Measurements from ENCODE around the gene NAV2.
A peak's percentile ranks its signal among the peaks of the same experiment; 100 is the strongest.
"Not testable (repeated sequence)": the region's sequence is repeated elsewhere in the genome, so short reads cannot be mapped to it uniquely, and the experiment has no call there.

The NAV2 gene

DNA sequence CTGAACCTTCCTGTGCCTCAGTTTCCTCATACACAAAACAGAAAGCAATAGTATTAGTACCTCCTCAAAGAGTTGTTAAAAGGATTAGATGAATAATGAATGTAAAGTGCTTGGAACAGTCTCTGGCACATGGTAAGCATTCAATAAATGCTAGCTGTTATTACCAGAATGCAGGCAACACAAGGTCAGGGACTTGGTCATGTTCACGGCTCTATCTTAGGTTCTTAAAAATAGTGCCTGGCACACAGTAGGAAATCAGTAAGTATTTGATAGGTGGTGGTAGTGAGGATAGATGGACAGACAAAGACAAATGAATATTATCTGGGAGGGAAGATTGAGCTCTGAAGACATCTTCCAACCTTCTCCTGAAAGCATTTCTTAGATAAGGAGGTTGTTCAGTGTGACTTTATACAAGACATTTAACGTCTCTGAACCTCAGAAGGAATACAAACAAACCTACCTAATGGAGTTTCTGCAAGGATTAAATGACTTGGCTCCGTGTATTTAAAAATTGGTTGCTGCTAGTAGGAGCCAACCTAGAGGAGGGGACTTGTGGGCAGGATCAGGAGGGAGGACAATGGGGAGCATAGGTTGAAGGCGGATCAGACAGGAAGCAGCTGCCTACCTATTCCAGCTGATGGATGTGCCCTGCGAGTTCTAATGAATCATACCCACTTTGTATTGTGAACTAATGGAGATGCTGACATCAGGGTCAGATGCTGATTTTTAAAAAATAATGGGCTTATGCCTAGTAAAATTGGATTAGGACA lies 353.6 kb downstream of the NAV2 start:
- DNase-seq = peak in 2 of 56 donors; percentile 16 to 29

DNA sequence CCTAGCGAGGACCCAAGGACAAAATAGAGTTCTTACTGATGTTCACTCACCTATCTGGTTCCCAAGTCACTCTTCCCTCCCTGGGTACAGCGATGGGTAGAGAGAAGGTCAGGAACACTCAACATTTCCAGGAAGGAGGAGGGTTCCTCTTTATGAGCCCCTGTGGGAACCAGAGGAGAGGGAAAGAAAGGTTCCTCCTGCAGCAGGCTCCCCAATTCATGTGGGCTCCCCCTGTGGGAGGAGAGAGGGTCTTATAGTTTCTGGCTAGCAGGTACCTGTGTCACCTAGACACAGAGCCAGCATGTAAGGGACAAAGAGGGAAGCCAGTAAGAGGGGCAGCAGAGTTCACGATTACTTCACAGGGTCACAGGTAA lies 354.1 kb downstream of the NAV2 start:
- no peak for DNase-seq

DNA sequence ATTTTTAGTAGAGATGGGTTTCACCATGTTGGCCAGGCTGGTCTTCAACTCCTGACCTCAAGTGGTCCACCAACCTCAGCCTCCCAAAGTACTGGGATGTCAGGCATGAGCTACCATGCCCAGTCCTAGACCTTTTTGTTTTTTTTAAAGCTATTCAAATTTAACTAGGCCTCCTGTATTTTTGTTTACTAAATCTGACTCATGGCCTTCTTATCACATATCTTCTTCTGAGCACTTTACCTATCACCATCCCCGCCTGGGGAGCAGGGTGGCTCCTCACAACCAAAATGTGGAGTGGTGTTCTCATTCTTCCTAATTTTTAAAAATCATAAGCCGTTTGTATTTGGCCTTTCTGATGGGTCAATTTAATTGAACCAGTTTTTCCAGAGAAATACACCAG lies 355.0 kb downstream of the NAV2 start:
- DNase-seq = no peak

DNA sequence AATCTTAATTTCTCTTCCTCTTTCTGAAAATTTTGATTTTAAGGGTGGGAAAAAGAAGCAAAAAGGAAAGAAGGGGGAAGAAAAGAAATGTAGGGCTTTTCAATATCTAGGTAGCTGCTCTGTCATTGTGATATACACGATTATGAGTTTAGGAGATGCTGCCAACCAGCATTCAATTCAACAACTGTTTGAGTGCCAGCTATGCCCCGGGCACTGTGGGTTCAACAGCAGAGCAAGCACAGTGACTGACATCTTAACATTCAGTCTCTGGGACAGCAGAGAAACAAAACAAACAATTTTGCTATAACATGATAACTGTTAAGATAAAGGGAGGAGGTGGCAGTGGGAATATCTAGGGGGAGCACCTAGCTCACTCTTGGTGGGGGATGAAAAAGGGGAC lies 356.1 kb downstream of the NAV2 start:
- peak in 1 of 56 donors; percentile 14 for DNase-seq

DNA sequence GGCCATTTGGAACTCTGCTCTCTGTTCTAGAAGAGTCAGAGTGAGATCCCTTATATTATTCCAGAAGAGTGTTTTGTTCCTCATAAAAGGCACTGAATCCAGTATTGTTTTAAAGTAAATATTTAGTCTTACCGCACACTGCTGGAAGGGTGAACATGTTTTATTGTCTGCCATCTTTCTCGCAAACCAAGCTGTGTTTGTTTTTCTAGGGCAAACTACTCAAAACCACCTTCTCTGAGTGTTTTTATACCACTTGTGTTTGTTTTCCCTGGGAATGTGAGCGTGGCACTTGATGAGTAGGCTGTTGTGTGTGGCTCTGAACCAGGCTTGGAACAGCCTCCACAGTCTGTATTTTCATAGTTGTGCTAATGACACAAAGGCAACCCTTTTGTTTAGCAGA lies 357.8 kb downstream of the NAV2 start:
- no peak for DNase-seq

DNA sequence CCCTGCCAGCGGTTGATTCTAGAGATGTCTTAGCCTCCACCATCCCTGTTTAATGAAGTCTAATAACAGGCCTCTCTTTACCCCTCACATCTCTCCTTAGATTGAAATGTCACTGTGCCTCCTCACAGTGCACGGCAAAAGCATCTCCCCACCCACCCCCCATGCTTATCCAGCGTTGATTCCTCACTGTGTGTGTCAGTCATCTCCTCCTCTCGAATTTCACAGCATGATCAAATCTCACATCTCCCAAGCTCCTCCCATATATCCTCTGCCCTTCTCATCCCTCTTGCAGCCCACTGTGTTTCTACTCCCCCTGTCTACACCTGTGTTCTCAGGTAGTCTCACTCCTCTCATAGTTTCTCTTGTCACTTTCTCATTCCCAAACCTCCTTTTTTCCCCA lies 363.0 kb downstream of the NAV2 start:
- DNase-seq = peak in 1 of 56 donors; percentile 11

DNA sequence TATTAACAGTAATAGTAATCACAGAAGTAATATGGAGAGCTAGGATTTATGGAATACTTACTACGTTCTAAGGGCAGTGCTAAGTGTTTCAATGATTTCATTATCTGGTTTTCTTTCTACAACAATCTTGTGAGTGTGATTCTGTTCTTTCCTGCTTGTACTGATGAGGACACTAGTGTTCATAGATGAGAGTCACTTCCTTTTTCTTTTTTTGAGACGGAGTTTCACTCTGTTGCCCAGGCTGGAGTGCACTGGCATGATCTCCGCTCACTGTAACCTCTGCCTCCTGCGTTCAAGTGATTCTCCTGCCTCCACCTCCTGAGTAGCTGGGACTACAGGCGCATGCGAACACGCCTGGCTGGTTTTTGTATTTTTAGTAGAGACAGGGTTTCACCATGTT lies 366.2 kb downstream of the NAV2 start:
- DNase-seq = no peak

DNA sequence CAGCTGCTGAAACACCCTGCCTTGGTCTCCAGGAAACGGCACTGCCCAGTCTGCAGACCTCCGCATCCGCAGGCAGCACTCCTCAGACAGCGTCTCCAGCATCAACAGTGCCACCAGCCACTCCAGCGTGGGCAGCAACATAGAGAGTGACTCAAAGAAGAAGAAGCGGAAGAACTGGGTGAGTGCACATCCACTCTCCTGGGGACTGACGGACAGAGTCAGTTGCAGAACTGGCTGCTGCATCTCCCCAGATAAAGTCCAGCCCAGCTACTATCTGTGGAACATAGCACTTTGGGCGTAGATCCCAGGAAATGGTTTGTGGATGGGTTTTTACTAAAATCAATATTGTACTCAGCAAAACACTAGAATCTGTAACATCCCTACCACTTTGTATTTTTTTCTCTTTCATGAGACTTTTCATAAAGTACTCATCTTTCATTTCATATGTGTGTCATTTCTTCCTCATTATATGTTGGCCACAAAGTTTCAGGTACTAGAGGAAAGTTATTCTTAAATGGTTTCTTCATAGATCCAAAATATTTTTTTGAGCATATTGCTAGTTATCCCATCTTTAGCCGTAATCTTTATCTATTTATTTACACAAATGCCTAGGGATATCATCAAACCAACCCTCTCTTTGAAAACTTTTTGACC lies 367.5 kb downstream of the NAV2 start:
- no peak for DNase-seq

DNA sequence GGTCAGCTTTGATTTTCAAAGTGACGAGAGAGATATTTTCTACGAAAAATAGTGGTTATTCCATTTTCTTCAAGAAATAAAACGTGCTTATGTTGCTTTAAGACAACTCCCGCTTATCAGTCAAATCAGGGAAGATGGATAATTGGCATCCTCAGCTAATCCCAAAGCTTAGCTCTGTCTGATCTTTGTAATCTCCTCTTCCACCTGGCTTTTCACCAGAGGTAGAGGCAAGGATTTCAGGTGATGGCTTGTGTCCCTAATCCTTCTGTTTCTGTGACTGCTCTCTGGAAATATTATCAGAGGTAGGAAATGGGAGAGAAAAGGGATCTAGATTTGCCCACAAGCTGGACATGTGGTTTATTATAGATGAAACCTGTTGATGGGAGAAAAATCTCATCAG lies 368.7 kb downstream of the NAV2 start:
- DNase-seq = no peak

DNA sequence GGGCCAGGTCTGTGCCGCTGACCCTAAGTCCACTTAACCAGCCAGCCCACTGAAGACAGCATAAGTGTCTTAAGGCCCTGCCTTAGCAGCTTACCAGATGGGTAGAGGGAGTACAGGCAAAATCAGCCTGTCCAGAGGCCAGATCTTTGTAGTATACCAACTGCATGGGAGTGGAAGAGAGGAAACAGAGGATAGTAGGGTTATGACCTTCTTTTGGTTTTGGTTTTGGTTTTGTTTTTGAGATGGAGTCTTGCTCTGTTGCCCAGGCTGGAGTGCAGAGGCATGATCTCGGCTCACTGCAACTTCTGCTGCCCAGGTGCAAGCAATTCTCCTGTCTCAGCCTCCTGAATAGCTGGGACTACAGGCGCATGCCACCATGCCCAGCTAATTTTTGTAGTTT lies 371.2 kb downstream of the NAV2 start:
- not testable (repeated sequence) for DNase-seq

DNA sequence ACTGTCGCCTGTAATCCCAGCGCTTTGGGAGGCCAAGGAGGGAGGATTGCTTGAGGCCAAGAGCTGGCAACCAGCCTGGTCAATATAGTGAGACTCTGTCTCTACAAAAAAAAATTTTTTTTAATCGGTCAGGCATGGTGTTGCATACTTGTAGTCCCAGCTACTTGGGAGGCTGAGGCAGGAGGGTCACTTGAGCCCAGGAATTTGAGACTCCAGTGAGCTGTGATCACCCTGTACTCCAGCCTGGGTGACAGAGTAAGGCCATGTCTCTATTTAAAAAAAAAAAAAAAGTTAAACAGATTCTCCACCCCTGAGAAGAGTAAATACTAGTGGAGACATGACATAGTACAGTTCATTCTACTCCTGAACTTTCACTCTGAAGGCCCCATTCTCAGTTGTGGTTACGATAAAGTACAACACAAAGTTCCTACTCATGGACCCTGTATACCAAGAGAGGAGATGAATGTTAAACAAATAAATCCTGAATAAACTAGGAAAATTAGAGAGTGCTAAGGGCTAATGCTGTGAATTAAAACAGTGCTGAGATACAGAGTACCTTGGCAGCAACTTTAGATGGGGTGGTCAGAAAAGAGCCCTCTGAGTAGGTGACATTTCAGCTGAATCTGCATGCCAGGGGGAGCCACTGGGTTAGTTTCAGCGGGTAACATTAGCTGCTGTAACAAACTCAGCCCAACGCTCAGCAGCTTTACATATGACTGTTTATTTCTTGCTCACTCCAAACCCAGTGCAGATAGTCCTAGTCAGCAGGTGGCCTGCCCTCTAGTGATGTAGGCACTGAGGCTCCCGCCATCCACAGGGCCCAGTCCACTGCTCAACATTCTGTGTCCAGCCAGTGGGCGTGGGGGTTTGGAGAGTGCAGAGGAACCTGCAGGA lies 372.5 kb downstream of the NAV2 start:
- DNase-seq = no peak

DNA sequence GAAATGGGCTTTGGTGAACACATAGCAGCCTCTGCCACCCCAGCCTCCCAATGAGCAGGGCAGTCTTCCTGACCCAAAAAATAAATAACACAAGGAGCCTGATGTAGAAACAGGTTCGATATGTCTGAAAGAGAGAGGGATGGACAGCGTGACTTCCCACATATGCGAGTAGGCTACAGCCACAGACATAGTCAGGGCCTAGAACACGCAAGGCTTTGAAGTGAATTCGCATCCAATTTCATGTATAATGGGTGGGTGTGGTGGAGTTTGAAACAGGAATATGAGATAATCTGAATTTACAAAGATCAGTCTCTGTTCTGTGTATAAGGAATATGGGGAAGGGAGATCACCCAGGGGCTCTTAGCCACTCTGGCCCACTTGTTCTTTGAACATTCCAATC lies 373.3 kb downstream of the NAV2 start:
- DNase-seq = no peak

DNA sequence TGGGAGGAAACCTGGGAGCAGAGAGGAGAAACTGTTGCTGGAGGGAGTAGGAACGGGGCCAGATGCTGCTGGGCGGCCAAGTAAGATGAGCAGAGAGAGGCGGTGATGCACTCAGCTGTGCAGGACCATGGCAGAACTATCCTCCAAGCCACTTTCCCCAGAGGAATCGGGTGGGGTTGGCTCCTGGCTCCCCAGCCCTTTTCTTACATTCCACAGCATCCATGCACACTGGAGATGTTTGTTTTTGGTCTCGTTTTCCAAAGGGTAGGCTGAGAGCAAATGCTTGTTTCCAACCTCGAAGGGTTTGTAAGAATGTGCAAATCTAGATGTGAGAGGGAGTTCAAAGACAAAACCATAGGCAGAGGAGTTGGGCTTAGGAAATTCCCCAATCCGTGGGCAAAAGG lies 374.5 kb downstream of the NAV2 start:
- DNase-seq = no peak

DNA sequence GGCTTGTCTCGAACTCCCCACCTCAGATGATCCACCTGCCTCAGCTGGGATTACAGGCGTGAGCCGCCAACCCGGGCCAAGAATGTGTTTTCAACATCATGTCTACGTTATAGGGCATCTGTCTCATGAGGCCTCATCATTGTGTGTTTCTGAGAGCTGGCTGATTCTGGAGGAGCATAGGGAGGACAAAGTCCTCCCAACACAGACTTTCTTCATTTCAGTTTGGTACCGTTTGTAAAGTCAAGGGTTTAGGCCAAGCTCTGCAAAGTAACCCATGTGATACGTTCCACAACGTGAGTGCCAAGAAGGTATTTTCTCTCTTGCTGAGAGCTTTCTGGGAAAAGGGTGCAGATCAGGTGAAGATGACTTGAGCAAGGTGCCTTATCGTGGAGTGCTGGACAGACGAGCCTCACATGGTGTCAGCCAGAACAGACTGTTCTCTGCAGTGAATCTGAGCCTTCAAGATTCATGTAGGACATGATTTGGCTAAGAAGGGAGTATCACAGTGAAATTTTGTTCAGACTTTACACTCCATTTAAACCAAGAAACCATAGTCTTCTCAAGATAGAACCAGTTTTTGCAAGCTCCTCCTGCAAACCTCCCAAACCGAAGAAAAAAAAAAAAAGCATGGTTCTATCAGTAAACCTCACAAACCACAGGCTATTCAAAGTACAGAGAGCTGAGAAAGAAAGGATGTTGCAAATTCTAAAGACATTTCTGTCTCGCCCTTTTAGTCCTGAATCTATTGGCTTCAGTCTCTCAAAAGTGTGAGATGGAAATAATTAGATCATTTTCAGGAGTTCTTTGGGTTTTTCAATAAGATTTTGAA lies 376.0 kb downstream of the NAV2 start:
- no peak for DNase-seq

DNA sequence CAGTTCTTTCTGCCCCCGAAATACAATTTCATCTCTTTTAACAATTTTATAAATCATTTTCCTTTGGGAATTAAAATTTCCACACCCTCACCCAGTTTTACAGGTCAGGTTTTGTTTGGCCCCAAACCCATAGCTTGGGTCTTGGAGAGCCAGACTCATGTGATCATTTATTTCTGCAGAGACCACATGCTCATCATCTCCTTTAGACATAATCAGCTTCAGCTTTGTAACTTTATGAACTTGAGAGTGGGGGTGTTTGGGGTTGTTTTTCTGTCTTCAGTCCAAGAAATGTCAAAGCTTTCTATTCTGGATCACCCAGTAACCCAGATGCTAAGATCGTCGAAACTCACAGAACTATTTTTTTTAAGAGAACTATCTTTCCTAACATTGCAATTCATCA lies 376.7 kb downstream of the NAV2 start:
- DNase-seq = no peak

DNA sequence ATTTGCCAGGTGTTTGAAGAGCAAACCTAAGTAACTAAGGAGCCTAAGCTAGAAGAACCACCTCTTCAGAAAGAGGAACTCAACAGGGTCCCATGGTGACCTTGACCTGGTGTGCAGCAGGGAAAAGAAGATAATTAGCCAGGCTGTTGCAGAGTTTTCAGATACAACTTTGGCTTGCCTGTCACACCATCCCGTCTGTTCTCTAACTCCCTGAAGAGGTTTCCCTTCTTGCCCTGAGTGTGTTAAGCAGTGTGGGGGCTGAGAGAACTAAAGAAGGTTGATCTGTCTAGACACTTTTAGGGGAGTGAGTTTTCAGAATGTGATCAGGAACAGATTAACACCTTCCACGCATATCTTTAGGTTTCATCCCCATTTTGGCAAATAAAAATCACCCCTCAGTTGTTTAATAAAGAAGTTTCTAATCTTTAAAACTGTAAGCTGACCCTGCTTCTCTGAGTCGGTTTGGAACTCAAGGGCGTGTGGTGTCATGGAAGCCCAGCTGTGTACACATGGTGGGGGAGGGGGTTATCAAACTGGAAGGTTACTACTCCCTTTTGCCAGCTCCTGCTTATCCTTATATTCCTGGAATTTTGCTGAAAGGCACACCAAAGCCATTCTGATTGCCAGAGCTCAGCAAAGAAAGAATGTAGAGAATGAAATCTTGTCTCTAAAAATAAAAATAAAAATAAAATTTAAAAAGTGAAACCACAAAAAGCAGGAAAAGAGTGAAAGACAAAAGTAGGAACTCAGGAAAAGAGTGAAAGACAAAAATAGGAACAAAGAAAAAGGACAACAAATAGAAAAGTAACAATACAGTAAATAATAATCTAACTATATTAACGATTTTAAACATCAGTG lies 377.4 kb downstream of the NAV2 start:
- no peak for DNase-seq

DNA sequence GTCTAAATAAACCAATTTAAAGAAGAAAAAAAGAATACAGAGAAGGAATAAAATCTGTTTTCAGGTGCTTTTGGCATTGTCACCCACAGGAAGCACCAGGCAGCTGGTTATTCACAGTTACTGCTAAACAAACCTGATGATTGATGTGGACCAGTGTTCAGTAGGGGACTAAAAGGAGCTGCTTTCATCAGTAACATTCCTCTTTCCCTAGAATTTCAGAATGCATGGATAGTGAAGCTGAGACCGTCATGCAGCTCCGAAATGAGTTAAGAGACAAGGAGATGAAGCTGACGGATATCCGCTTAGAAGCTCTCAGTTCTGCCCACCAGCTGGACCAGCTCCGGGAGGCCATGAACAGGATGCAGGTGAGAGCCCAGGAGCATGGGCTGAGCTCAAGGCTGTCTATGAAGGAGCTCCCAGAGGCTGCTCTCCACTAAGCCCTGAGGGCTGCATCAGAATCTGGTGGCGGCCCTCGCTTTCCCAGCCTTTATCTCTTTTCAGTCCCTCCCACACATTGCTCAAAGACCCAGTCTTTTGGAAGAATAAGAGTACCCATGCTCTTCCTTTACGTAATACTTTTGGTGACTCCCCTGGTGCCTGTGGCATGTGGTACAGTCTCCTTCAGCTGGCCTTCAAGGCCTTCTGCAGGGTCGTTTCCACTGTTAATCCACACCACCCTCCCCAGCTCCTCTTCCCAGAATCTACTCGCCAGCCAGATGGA lies 378.2 kb downstream of the NAV2 start:
- no peak for DNase-seq

DNA sequence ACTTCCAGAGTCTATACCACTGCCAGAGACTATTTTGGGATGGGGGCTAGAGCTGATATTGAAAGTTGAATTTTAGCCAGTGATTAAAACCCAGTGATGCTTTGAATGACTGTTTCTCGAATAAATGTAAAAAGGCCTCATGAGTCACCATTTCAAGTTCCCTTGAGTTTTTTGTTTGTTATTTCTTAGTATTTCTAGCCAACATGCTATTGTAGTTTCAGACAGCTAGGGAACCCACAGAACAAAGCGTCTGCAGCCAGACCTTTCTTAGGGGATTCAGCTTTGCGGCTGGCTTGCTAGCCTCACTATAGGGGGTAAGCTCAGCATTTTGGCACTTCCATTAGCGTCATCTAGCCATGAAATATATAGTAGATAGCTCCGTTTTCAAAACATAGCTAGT lies 381.1 kb downstream of the NAV2 start:
- no peak for DNase-seq

DNA sequence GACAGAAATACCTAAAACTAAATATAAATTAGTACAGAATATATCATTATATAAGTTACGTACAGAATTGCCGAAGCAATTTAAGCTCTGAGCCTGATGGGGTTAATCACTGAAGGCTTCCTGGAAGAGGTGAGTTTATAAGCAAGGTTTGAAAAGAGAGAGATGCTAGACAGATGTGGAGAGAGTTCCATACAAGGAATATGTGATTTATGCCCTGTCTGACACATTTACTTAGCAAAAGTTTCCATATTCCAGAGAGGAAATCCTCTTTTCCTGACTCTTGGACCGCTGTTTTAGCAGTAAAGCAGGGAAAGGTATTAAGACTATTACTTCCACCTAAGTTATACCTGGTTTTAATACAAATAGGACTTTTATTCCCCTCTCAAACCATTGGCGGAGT lies 382.6 kb downstream of the NAV2 start:
- DNase-seq = no peak

Measured in nucleus accumbens (tissue), 56 donors.